Central memory CD8-positive, alpha-beta T cell (primary cell): ENCODE measurements around the gene ZC3H12C.
"Not testable (repeated sequence)": the region's sequence is repeated elsewhere in the genome, so short reads cannot be mapped to it uniquely, and the experiment has no call there.

Source experiments
- ATAC-seq: fragments of 150-1000 bp; cut with Tn5 transposase; replicated peaks from 2 replicates; pipeline ENCODE4 v1.10.0; 2022; ENCODE audit warnings: mild to moderate bottlenecking, moderate FRiP score, moderate number of reproducible peaks; ENCODE audit not compliant: poor library complexity, severe bottlenecking; ENCODE audit errors: extremely low read depth
- DNase-seq, 2 donors: peaks; one replicate each; pipeline ENCODE4 v3.0.0; 2021; ENCODE audit warnings: low spot score in 2 of 2
- H3K27ac Mint-ChIP-seq: one replicate; pipeline ENCODE4 v1.8.0; 2022; ENCODE audit warnings: low read depth, mild to moderate bottlenecking, moderate library complexity, mixed read lengths
- H3K27me3 Mint-ChIP-seq: one replicate; pipeline ENCODE4 v1.8.0; 2022; ENCODE audit warnings: mixed read lengths
- H3K36me3 Mint-ChIP-seq: one replicate; pipeline ENCODE4 v1.8.0; 2022; ENCODE audit warnings: mild to moderate bottlenecking, moderate library complexity, mixed read lengths; ENCODE audit not compliant: insufficient read depth
- H3K4me1 Mint-ChIP-seq: one replicate; pipeline ENCODE4 v1.8.0; 2022; ENCODE audit warnings: mixed read lengths
- H3K4me3 Mint-ChIP-seq: one replicate; pipeline ENCODE4 v1.8.0; 2022; ENCODE audit warnings: mild to moderate bottlenecking, moderate library complexity, mixed read lengths
- H3K9me3 Mint-ChIP-seq: one replicate; pipeline ENCODE4 v1.8.0; 2022; ENCODE audit warnings: mixed read lengths

The ZC3H12C gene

GRCh38 chr11:110207123-110207522 is 113.9 kb downstream of the ZC3H12C start:
- ATAC-seq = no peak
- DNase-seq = no peak
- peaks cover 7% of the 10 kb centered on the region for H3K27me3 Mint-ChIP-seq
- no peak overlapping the region for H3K27ac Mint-ChIP-seq
- H3K4me1 Mint-ChIP-seq = no peaks in the 10 kb centered on the region
- H3K36me3 Mint-ChIP-seq = no peaks in the 10 kb centered on the region
- H3K9me3 Mint-ChIP-seq = no peaks in the 10 kb centered on the region
- no peak overlapping the region for H3K4me3 Mint-ChIP-seq

DNA sequence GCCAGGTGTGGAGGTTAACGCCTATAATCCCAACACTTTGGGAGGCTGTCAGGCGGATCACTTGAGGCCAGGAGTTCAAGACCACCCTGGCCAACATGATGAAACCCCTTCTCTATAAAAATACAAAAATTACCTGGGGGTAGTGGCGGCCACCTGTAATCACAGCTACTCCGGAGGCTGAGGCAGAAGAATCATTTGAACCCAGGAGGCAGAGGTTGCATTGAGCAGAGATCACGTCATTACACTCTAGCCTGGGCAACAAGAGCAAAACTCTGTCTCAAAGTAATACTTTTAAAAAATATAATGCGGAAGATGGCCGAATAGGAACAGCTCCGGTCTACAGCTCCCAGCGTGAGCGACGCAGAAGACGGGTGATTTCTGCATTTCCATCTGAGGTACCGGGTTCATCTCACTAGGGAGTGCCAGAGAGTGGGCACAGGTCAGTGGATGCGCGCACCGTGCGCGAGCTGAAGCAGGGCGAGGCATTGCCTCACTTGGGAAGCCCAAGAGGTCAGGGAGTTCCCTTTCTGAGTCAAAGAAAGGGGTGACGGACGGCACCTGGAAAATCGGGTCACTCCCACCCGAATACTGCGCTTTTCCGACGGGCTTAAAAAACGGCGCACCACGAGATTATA is 115.6 kb downstream of the ZC3H12C start:
- H3K36me3 Mint-ChIP-seq, ATAC-seq, H3K27me3 Mint-ChIP-seq: not testable (repeated sequence)

GRCh38 chr11:110209313-110209694 is 116.1 kb downstream of the ZC3H12C start:
- H3K9me3 Mint-ChIP-seq, H3K36me3 Mint-ChIP-seq, DNase-seq, H3K27me3 Mint-ChIP-seq, H3K4me1 Mint-ChIP-seq, H3K27ac Mint-ChIP-seq, ATAC-seq: not testable (repeated sequence)
- peak overlapping the region; percentile 67 for H3K4me3 Mint-ChIP-seq

More for the DNA sequence above, 115.6 kb downstream of the ZC3H12C start:
- not testable (repeated sequence) for DNase-seq, H3K4me1 Mint-ChIP-seq, H3K9me3 Mint-ChIP-seq
- Mint-ChIP-seq H3K27ac (peak overlapping the region; percentile 44), H3K4me3 (peak overlapping the region; percentile 67)

DNA sequence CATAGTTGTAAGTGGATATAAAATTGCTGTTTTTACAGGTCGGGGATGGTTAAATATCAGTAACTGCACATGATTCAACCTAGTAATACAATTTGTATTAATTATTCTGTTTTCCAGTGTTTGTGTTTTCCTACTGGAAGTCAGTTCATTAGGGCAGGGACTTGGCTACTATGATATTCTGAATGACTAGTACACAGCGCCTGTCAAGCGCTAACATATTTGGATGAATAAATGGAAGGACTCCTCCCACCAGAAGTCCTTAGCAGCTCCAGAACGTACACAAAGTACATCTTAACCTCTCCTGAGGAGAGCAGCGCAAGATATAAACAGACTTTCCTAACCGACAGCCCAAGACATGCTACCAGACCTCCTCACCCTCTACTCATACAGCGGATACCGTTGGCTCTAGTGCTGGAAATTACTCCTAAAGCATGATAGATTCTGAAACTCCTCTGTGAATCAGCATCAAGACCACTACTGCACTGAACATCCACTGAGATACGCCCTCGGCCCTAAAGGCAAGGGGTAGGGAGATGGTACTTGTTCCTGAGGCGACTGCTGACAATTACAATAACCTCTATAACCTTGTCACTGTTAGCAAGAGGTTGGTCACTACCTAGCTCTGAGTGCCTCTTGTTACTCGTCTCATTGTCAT is 124.2 kb downstream of the ZC3H12C start:
- peaks cover 3% of the 10 kb centered on the region for H3K36me3 Mint-ChIP-seq
- no peak overlapping the region for H3K4me3 Mint-ChIP-seq
- no peak overlapping the region for H3K27ac Mint-ChIP-seq
- H3K9me3 Mint-ChIP-seq = no peaks in the 10 kb centered on the region
- H3K4me1 Mint-ChIP-seq = no peaks in the 10 kb centered on the region
- DNase-seq (no peak), ATAC-seq (no peak)
- H3K27me3 Mint-ChIP-seq = no peaks in the 10 kb centered on the region

- Mint-ChIP-seq H3K27ac (no peak overlapping the region), H3K36me3 (peaks cover 3% of the 10 kb centered on the region), H3K27me3 (no peaks in the 10 kb centered on the region), H3K4me1 (no peaks in the 10 kb centered on the region), H3K9me3 (no peaks in the 10 kb centered on the region), H3K4me3 (no peak overlapping the region)
- ATAC-seq (no peak), DNase-seq (no peak)
Observed at GRCh38 chr11:110217936-110218335, 124.7 kb downstream of the ZC3H12C start.

- Mint-ChIP-seq H3K4me3 (no peak overlapping the region), H3K4me1 (no peaks in the 10 kb centered on the region), H3K27ac (no peak overlapping the region), H3K9me3 (no peaks in the 10 kb centered on the region), H3K36me3 (peaks cover 3% of the 10 kb centered on the region), H3K27me3 (no peaks in the 10 kb centered on the region)
- no peak for DNase-seq
- no peak for ATAC-seq
Observed at GRCh38 chr11:110219006-110219785, 126.0 kb downstream of the ZC3H12C start.
